Measurements from ENCODE around the gene CWC27. TPM values are rescaled to one million over a fixed set of nuclear protein-coding genes. Genes with fewer than 3 reads are reported as not detected.

The CWC27 gene
- total RNA-seq, 1 donor from 2014 or later, result 32.9 TPM

- no peaks in the 10 kb centered on the region for H3K9me3 Mint-ChIP-seq
Observed at GRCh38 chr5:65065001-65065511, 296.3 kb downstream of the CWC27 start.

GRCh38 chr5:65066387-65067146 lies 297.8 kb downstream of the CWC27 start:
- Mint-ChIP-seq H3K27me3 (ENCODE audit: low read depth) (peaks cover 19% of the 10 kb centered on the region), H3K9me3 (no peaks in the 10 kb centered on the region), H3K4me3 (ENCODE audit: low read depth) (no peak overlapping the region), H3K27ac (no peak overlapping the region), H3K36me3 (ENCODE audit: low read depth) (no peaks in the 10 kb centered on the region), H3K4me1 (ENCODE audit: low read depth) (no peaks in the 10 kb centered on the region)
- no peak for DNase-seq (ENCODE audit: low spot score)
- intact Hi-C loops (cut with micrococcal nuclease), result no loop called here

More at GRCh38 chr5:65065001-65065511, 296.3 kb downstream of the CWC27 start:
- H3K4me1 Mint-ChIP-seq (ENCODE audit: low read depth), result no peaks in the 10 kb centered on the region
- H3K36me3 Mint-ChIP-seq (ENCODE audit: low read depth), result no peaks in the 10 kb centered on the region
- intact Hi-C loops (cut with micrococcal nuclease), result no loop called here
- no peak overlapping the region for H3K27ac Mint-ChIP-seq
- peaks cover 19% of the 10 kb centered on the region for H3K27me3 Mint-ChIP-seq (ENCODE audit: low read depth)
- DNase-seq (ENCODE audit: low spot score), result no peak
- H3K4me3 Mint-ChIP-seq (ENCODE audit: low read depth), result no peak overlapping the region

- H3K27ac Mint-ChIP-seq, result no peak overlapping the region
- H3K27me3 Mint-ChIP-seq (ENCODE audit: low read depth), result peaks cover 19% of the 10 kb centered on the region
- DNase-seq (ENCODE audit: low spot score), result no peak
- H3K4me1 Mint-ChIP-seq (ENCODE audit: low read depth), result no peaks in the 10 kb centered on the region
- no peaks in the 10 kb centered on the region for H3K9me3 Mint-ChIP-seq
- H3K36me3 Mint-ChIP-seq (ENCODE audit: low read depth), result no peaks in the 10 kb centered on the region
- intact Hi-C loops (cut with micrococcal nuclease), result no loop called here
- H3K4me3 Mint-ChIP-seq (ENCODE audit: low read depth), result no peak overlapping the region
Observed at GRCh38 chr5:65067147-65067506, 298.4 kb downstream of the CWC27 start.

Other genes starting within 250 kb of the CWC27 start
- gene SHISAL2B, start 78.4 kb upstream of the CWC27 start, total RNA-seq, result not detected in 2 replicates
- 30.9 and 32.9 TPM in 2 replicates for gene SREK1IP1, start 239 bp upstream of the CWC27 start, total RNA-seq

Measured in activated T-helper 2 cell treated with anti-CD3 and anti-CD28 coated beads, Interferon-gamma antibody, Interleukin-2, Interleukin-4, amounts not matched to agents 10 μg/mL and 5 μg/mL and 100 μg/mL, durations not matched to agents 14 hours and 24 hours and 36 hours (primary cell).